Measurements from ENCODE around the gene ARHGAP22.

GRCh38 chr10:48606530-48607355 lies 1.9 kb upstream of the ARHGAP22 start:
- no peak for TF ChIP-seq CTCF (IDR thresholded peaks at IDR 0.05; ENCODE audit: insufficient read depth, low read length)
- TF ChIP-seq REST (IDR thresholded peaks at IDR 0.05; ENCODE audit: insufficient replicate concordance, low read depth), result no peak
